Esophagus squamous epithelium (tissue), 5 donors: ENCODE measurements around the gene ISM2. TPM values are rescaled to one million over a fixed set of nuclear protein-coding genes. Genes with fewer than 3 reads are reported as not detected.
A peak's percentile ranks its signal among the peaks of the same experiment; 100 is the strongest.

Experiments
- DNase-seq: peaks from one replicate; lab custom pipeline; 2025; lab: John Stamatoyannopoulos, UW
- H3K27ac ChIP-seq, 4 donors: fragments of 200-600 bp; sonication (generic); one replicate each; pipeline ENCODE4 v1.5.1; 2016 to 2019; ENCODE audit warnings: mild to moderate bottlenecking in 1 of 4
- H3K27me3 ChIP-seq, 4 donors: fragments of 200-600 bp; sonication (generic); 1 replicate in 3 of 4; 2 replicates in 1 of 4; pipeline versions ENCODE4 v1.5.1 to v1.6.0; 2017 to 2021; ENCODE audit warnings: antibody characterized with exemption in 1 of 4
- H3K36me3 ChIP-seq, 3 donors: fragments of 200-600 bp; sonication (generic); one replicate each; pipeline ENCODE4 v1.5.1; 2016 to 2019
- H3K4me1 ChIP-seq, 3 donors: fragments of 200-600 bp; sonication (generic); one replicate each; pipeline ENCODE4 v1.5.1; 2017 to 2019
- H3K4me3 ChIP-seq, 4 donors: fragments of 200-600 bp; sonication (generic); 1 replicate in 3 of 4; 2 replicates in 1 of 4; pipeline ENCODE4 v1.5.1; 2016 to 2019; ENCODE audit warnings: mild to moderate bottlenecking in 2 of 4, moderate library complexity in 1 of 4
- H3K9me3 ChIP-seq, 3 donors: fragments of 200-600 bp; sonication (generic); one replicate each; pipeline ENCODE4 v1.5.1; 2016 to 2019
- CTCF ChIP-seq, 6 experiments: fragments of 450-650 bp in 4 of 6; fragments of 200-600 bp in 2 of 6; sonication (generic) in 2 of 6; IDR thresholded peaks; one replicate each; pipeline ENCODE4 v1.5.1; 2016 to 2019; ENCODE audit warnings: antibody characterized with exemption in 6 of 6, mild to moderate bottlenecking in 4 of 6, moderate library complexity in 4 of 6
- POLR2A ChIP-seq, 4 donors: fragments of 450-650 bp; IDR thresholded peaks; one replicate each; pipeline ENCODE4 v1.6.1; 2017; ENCODE audit warnings: antibody characterized with exemption in 4 of 4, mild to moderate bottlenecking in 4 of 4, moderate library complexity in 3 of 4
- WGBS, 2 donors: methylation state at CpG; one replicate each; pipeline ENCODE4 v1.1.5; 2018; 5-methylcytosine and 5-hydroxymethylcytosine counted together
- intact Hi-C: fragments of 100-400 bp; cut with DNase I; formaldehyde crosslinking; loops from one replicate; pipeline ENCODE4 v1.15.0; 2022
- total RNA-seq, 4 donors: library from RNA; depleted of rRNA; stranded (reverse); fragments of >200 nt; gene quantifications; one replicate each; pipeline ENCODE4 v1.1.0, GENCODE V29; 2016
- donor health status: DM: yes; HTN: yes; CAD: no.

ISM2 gene
- total RNA-seq, 4 donors from 2014 or later = 1.6 to 1.7 TPM; not detected in 2

GRCh38 chr14:77498984-77499527 lies 440 bp upstream of the ISM2 start:
- TF ChIP-seq POLR2A (IDR thresholded peaks at IDR 0.05) (no peak), CTCF (IDR thresholded peaks at IDR 0.05) (no peak)
- WGBS, 2 donors = no CpG with 5 or more reads among the region's 53 CpGs
- intact Hi-C loops = no loop called here

GRCh38 chr14:77495334-77495733 lies 3.3 kb downstream of the ISM2 start:
- no peak overlapping the region for H3K4me3 ChIP-seq
- 52 to 55% methylated on average over 7 of the region's 7 CpGs for WGBS, 2 donors
- intact Hi-C loops = no loop called here
- H3K4me1 ChIP-seq = peaks cover 6 to 21% (median 12%) of the 10 kb centered on the region in 3 donors
- no peaks in the 10 kb centered on the region for H3K36me3 ChIP-seq
- TF ChIP-seq CTCF (IDR thresholded peaks at IDR 0.05) (no peak), POLR2A (IDR thresholded peaks at IDR 0.05) (no peak)
- H3K9me3 ChIP-seq = no peaks in the 10 kb centered on the region
- DNase-seq = no peak
- peaks cover 0 to 36% (median 5%) of the 10 kb centered on the region in 4 donors for H3K27me3 ChIP-seq
- H3K27ac ChIP-seq = no peak overlapping the region

More at GRCh38 chr14:77498984-77499527, 440 bp upstream of the ISM2 start:
- Histone ChIP-seq H3K27me3 (peaks cover 0 to 42% (median 5%) of the 10 kb centered on the region in 4 donors), H3K27ac (no peak overlapping the region), H3K9me3 (no peaks in the 10 kb centered on the region), H3K36me3 (no peaks in the 10 kb centered on the region), H3K4me3 (peak overlapping the region; percentile 43 to 75 (median 55)), H3K4me1 (peaks cover 6 to 21% (median 12%) of the 10 kb centered on the region in 3 donors)
- DNase-seq = no peak

- Histone ChIP-seq H3K27me3 (no peaks in the 10 kb centered on the region), H3K36me3 (no peaks in the 10 kb centered on the region), H3K4me3 (no peak overlapping the region), H3K9me3 (no peaks in the 10 kb centered on the region), H3K27ac (no peak overlapping the region), H3K4me1 (no peaks in the 10 kb centered on the region)
- intact Hi-C loops = no loop called here
- WGBS, 2 donors = 77 to 85% methylated on average over 4 to 5 of the region's 5 CpGs
- no peak for DNase-seq
- TF ChIP-seq POLR2A (IDR thresholded peaks at IDR 0.05) = no peak
- TF ChIP-seq CTCF (IDR thresholded peaks at IDR 0.05) = no peak
Measured at GRCh38 chr14:77491056-77491455, 7.6 kb downstream of the ISM2 start.

- DNase-seq = no peak
- Histone ChIP-seq H3K9me3 (no peaks in the 10 kb centered on the region), H3K27me3 (no peaks in the 10 kb centered on the region), H3K27ac (no peak overlapping the region), H3K36me3 (no peaks in the 10 kb centered on the region), H3K4me1 (no peaks in the 10 kb centered on the region), H3K4me3 (no peak overlapping the region)
- 75 to 89% methylated on average over 5 to 8 of the region's 8 CpGs for WGBS, 2 donors
- intact Hi-C loops = no loop called here
- TF ChIP-seq POLR2A (IDR thresholded peaks at IDR 0.05) (no peak), CTCF (IDR thresholded peaks at IDR 0.05) (no peak)
Measured at GRCh38 chr14:77490347-77490986, 8.1 kb downstream of the ISM2 start.

- WGBS, 2 donors = 84 to 97% methylated on average over 5 to 6 of the region's 6 CpGs
- TF ChIP-seq POLR2A (IDR thresholded peaks at IDR 0.05) = no peak
- TF ChIP-seq CTCF (IDR thresholded peaks at IDR 0.05) = no peak
- intact Hi-C loops = no loop called here
- Histone ChIP-seq H3K27ac (no peak overlapping the region), H3K36me3 (no peaks in the 10 kb centered on the region), H3K4me1 (no peaks in the 10 kb centered on the region), H3K4me3 (no peak overlapping the region), H3K27me3 (no peaks in the 10 kb centered on the region), H3K9me3 (no peaks in the 10 kb centered on the region)
- no peak for DNase-seq
Measured at GRCh38 chr14:77489041-77489440, 9.6 kb downstream of the ISM2 start.
